Midbrain (tissue), 1 donor: ENCODE results near the gene MARK3.

Experiments
- DNase-seq: peaks from one replicate; lab custom pipeline; 2025; lab: John Stamatoyannopoulos, UW

Gene MARK3

DNA sequence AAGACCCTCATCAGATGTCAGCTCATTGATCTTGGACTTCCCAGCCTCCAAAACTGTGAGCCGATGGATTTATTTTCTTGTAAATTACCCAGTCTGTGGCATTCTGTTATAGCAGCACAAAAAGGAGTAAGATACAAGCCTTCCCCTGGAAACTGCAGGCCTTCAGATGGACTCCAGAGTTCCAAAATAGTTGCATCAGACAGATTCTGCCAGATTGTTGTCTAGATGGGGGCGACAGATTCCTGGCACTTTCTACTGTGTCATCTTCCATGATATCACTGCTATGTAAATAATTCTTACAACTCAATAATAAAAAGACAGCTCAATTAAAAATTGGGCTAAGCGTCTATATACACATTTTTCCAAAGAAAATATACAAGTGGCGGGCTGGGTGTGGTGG lies 17.2 kb upstream of the MARK3 start:
- no peak for DNase-seq

DNA sequence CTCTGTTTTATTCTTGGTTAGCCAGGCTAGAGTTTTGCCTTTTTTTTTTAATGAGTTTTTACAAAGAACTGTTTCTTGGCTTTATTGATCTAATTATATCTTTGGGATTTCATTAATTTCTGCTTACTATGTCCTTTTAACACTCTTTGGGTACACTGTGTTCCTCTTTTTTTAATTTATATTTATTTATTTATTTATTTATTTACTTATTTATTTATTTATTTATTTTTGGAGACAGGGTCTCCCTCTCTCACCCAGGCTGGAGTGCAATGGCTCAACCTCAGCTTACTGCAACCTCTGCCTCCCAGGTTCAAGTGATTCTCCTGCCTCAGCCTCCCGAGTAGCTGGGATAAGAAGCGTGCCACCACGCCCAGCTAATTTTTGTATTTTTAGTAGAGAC lies 15.1 kb upstream of the MARK3 start:
- DNase-seq: no peak

GRCh38 chr14:103372017-103372416 lies 13.2 kb upstream of the MARK3 start:
- DNase-seq: no peak

GRCh38 chr14:103372552-103373304 lies 12.5 kb upstream of the MARK3 start:
- DNase-seq: no peak

- no peak for DNase-seq
Measured at GRCh38 chr14:103374121-103374520, 11.1 kb upstream of the MARK3 start.

DNA sequence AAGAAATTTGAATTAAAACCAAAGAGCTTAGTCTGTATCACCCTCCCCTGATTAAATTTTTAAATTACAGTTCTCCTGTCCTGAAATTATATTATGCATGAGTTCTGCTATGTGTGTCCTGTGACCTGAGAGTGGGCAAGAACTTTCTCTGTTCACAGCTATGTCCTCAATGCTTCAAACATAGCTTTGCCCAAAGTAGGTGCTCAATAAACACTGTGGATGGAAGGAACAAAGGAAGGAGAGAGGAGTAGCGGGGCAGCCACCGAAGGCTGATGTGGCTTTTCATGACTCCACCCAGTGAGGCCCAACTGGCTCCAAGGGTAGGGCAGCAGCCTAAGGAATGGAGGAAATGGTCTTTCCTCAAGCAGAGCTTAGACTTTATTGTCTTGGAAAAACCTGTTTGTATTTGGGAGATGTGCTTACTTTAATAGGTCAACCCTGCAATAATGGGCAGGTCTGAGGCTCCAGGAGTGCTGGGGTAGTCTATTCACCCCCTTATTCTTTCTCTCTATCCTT lies 7.6 kb upstream of the MARK3 start:
- no peak for DNase-seq

DNA sequence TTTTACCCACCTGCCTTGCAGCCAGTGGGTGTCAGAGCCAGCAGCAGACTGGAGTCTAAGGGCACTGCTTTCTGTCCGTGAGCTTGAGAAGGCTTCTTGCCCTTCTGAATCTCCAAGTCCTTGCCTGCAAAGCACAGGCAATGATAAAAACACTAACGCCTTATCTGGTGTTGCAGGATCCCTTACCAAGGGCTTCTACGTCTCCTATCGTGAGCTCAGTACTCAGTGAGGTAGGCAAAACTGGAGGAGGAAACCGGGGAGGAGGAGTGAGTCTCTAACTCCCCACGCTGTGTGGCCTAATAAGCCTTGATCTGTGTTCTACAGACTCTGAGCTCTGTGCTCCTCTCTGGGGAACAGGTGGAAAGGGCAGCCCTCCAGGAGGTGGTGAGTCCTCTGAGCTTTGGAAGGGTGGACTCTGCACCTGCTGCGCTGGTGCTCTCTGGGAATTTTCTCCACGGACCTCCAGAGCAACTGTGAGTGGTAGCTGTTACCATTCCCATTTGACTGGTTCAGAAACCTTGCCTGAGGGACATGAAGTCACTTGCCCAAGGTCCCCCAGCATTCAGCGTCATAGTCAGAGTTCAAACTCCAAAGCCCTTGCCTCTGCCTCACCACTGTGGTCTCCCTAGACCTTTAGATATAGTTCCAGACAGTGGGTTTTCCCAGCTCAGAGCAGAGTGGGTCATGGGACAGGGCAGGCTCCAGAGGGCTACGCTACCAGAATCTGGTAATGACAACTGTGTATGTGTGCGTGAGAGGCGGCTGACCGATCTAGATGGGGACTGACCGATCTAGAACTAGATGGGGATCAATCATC lies 7.0 kb upstream of the MARK3 start:
- no peak for DNase-seq

DNA sequence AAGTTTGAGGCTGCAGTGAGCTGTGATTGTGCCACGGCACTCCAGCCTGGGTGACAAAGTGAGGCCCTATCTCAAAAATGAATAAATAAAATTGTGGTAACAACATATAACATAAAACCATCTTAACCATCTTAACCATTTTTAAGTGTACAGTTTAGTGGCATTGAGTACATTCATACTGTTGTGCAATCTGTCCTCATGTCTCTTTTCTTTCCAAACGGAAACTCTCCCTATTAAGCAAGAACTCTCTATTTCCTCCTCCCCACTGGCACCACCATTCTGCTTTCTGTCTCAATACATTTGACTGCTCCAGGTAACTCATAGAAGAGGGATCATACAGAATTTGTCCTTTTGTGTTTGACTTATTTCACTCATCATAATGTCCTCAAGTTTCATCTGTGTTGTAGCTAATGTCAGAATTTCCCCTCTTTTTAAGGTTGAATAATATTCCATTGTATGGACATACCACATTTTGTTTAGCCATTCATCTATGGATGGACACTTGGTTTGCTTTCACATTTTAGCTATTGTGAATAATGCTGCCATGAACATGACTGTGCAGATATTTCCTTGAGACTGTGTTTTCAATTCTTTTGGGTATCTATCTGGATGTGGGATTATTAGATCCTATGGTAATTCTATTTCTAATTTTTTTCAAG lies 4.4 kb upstream of the MARK3 start:
- no peak for DNase-seq

DNA sequence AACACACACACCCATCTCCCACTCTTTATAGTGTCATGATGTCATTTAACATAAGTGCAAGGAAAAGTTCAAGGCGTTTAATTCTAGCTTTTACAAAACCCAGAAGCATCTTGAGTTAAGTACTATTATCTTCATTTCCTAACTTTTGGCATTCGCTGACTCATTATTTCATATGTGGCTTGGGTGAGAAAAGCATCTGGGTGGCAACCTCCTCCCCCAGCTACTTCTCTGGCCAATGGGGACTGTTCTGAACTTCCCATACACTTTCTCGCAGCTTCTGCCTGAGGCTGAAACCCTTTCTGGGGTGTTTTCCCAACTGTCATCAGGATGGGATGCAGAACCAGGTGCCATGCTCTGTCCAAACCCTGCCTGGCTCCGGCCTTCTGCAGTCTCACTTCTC lies 2.8 kb upstream of the MARK3 start:
- no peak for DNase-seq

DNA sequence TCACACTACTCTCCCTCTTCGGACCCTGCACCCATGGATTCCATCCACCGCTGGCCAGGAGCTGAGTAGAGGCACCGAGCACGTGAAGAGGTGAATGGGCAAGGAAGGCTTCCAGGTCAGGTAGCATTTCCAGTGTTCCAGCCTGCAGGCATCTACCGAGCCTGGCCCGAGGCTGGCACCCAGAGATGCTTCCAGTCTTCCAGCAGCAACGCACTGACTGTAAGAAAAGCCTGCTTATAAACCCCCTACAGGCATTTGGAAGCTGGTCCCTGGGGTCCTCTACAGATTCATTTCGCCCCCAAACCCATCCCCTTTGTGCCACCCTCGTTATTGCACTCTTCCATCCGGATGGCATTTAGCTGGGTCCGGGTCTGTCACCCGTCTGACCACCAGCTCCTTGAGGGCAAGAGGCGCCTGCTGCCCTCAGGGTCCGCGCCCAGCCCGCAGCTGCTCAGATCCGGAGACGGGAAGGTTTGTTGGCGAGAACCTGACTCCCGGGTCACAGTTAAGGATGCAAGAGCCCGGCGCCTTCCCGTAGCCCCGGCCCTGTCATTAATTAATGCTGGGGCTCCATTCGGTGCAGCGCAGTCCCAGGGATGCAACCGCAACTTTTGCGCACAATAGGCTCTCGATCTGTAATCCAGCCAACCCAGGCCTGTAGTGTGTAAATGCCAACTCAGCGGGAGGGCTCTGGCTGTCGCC lies 614 bp upstream of the MARK3 start:
- DNase-seq: no peak

- DNase-seq: peak; percentile 44
Measured at GRCh38 chr14:103385929-103386712, 906 bp downstream of the MARK3 start.

- DNase-seq: peak; percentile 44
Measured at GRCh38 chr14:103386713-103387329, 1.6 kb downstream of the MARK3 start.

DNA sequence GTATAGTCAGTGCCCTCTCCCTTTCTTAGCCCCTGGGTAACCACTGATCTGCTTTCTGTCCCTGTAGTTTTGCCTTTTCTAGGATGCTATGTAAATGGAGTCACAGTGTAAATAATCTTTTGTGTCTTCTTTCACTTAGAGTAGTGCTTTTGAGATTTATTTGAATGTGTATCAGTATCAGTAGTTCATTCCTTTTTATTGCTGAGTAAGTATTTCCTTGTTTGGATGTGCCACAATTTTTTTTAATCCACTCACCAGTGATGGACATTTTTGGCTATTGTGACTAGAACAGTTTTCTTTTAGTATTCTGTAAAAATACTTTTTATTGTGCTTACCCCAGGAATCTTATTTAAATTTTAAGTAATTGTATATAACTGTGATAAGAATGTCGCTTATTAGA lies 3.4 kb downstream of the MARK3 start:
- DNase-seq: no peak

DNA sequence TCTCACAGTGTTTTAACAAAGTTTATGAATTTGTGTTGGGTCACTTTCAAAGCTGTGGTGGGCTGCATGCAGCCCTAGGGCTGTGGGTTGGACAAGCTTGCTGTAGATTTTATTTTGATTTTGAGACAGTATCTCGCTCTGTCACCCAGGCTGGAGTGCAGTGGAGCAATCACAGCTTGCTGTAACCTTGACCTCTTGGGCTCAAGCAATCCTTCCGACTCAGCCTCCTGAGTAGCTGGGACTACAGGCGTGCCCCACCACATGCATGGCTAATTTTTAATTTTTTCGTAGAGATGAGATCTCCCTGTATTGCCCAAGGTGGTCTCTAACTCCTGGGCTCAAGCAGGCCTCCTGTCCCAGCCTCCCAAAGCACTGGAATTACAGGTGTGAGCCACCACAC lies 5.4 kb downstream of the MARK3 start:
- DNase-seq: no peak

- peak; percentile 27 for DNase-seq
Measured at GRCh38 chr14:103391048-103391447, 5.8 kb downstream of the MARK3 start.

DNA sequence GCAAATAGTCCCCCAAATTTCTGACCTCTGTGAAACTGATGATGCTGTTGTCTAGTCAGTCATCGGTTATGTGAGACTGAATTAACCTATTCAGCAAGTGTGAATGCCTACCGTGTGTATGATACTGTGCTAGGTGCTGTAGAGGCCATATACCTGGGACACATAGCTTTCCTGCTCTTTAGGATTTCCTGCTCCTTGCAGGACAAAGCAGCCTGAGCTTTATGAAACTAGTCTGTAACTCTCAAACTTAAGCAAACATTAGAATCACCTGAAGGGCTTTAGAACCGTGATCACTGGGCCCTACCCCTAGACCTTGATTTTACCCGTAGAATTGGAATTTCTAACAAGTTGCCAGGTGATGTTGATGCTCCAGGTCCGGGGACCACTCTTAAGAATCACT lies 6.9 kb downstream of the MARK3 start:
- no peak for DNase-seq

GRCh38 chr14:103392572-103392971 lies 7.4 kb downstream of the MARK3 start:
- no peak for DNase-seq

GRCh38 chr14:103393070-103393469 lies 7.9 kb downstream of the MARK3 start:
- DNase-seq: no peak

DNA sequence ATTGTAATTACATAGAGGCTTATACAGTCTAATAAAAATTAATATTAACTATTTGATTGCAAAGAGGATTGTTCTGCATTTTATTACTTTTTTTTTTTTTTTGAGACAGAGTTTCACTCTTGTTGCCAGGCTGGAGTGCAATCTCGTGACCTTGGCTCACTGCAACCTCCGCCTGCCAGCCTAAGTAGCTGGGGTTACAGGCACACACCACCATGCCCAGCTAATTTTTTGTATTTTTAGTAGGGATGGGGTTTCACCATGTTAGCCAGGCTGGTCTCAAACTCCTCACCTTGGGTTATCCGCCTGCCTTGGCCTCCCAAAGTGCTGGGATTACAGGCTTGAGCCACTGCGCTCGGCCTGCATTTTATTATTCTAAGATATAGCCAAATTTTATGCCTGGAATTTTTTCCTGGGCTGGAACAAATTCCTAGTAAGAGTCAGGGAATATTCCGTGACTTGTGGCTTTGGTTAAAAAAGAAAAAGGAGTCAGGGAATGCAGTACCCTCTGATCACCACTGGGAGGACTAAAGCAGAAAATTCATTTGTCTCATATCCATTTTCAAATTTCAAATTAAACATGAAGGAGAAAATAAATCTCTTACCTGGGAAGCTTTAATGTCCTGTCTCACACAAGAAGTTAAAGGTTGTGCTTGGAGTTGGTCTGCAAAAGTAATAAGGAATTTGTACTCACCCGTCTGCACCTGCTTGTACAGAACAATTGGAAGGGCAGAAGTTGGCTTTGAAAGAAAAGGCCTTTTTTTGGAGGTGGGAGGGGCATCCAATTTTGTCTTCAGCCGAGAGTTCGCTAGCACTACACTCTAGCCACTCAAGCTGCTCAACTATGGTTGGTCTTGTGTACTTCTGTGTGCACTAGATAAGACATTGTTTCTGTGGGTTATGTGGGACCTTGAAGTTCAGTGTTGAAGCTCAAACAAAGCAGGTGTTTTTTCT lies 8.7 kb downstream of the MARK3 start:
- DNase-seq: peak; percentile 29

DNA sequence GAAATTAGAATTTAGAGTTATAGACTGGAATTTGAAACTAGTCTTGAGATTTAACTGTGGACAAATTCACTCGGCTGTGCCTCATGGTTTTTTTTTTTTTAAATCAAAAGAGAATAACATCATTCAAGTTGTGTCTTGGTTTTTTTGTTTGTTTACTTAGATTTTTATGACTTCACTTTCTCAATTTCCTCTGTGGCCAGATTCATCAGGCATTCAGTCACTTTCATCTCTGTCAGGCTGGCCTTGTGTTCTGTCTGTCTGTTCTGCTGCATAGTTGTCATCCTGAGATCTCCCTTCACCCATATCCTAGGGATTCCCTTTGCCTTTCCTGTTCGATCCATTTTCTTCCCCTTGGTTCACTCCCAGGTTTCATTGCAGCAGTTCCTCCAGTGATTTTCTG lies 10.0 kb downstream of the MARK3 start:
- no peak for DNase-seq
